ENCODE measurements around the gene CELSR1. TPM values are rescaled to one million over a fixed set of nuclear protein-coding genes. Genes with fewer than 3 reads are reported as not detected.

CELSR1 gene
- total RNA-seq, 3 donors from 2014 or later (not counting 1 experiment from before 2014, with no cell fraction given) = 0.89 to 3.9 (median 1.9) TPM

GRCh38 chr22:46549971-46550641 lies 12.7 kb upstream of the CELSR1 start:
- Mint-ChIP-seq H3K4me3 (no peak overlapping the region), H3K36me3 (no peaks in the 10 kb centered on the region), H3K9me3 (no peaks in the 10 kb centered on the region), H3K4me1 (no peaks in the 10 kb centered on the region), H3K27me3 (ENCODE audit: low read depth in 2 of 2) (peaks cover 0 to 10% of the 10 kb centered on the region in 2 donors), H3K27ac (no peak overlapping the region)
- H3K9me3 ChIP-seq (ENCODE audit: control insufficient read depth, insufficient read depth, low read length) = no peaks in the 10 kb centered on the region
- H3K27ac ChIP-seq (ENCODE audit: low read length) = no peak overlapping the region
- WGBS (ENCODE audit: insufficient coverage) = 86% methylated on average over 17 of the region's 17 CpGs
- DNase-seq = no peak
- no peak for ATAC-seq
- no peak for TF ChIP-seq CTCF (IDR thresholded peaks at IDR 0.05)
- H3K36me3 ChIP-seq (ENCODE audit: control insufficient read depth, insufficient read depth, low read length) = no peaks in the 10 kb centered on the region
- no peaks in the 10 kb centered on the region for H3K4me1 ChIP-seq (ENCODE audit: control insufficient read depth, insufficient read depth, low read length)
- no peaks in the 10 kb centered on the region for H3K27me3 ChIP-seq (ENCODE audit: control insufficient read depth, insufficient read depth, low read length)
- intact Hi-C loops (cut with micrococcal nuclease) = no loop called here
- H3K4me3 ChIP-seq (ENCODE audit: low read length) = no peak overlapping the region

DNA sequence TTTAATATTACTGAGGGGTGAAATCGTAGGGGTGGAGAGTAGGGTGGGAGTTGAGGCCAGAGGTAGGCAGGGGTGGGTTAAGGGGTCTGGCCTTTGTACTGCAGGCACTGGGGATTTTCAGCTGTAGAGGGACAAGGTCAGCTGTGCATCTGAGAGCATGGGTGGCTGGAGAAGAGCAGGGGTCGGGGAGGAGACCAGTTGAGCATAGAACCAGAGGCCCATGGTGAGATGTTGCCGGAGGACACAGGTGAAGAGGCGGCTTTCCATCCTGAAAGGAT lies 12.1 kb upstream of the CELSR1 start:
- no peaks in the 10 kb centered on the region for H3K36me3 Mint-ChIP-seq
- H3K9me3 ChIP-seq (ENCODE audit: control insufficient read depth, insufficient read depth, low read length) = no peaks in the 10 kb centered on the region
- H3K36me3 ChIP-seq (ENCODE audit: control insufficient read depth, insufficient read depth, low read length) = no peaks in the 10 kb centered on the region
- H3K27ac Mint-ChIP-seq = no peak overlapping the region
- no peaks in the 10 kb centered on the region for H3K4me1 ChIP-seq (ENCODE audit: control insufficient read depth, insufficient read depth, low read length)
- H3K27ac ChIP-seq (ENCODE audit: low read length) = no peak overlapping the region
- no peaks in the 10 kb centered on the region for H3K9me3 Mint-ChIP-seq
- WGBS (ENCODE audit: insufficient coverage) = 80% methylated on average over 4 of the region's 4 CpGs
- no peaks in the 10 kb centered on the region for H3K4me1 Mint-ChIP-seq
- H3K4me3 Mint-ChIP-seq = no peak overlapping the region
- peaks cover 0 to 10% of the 10 kb centered on the region in 2 donors for H3K27me3 Mint-ChIP-seq (ENCODE audit: low read depth in 2 of 2)
- H3K4me3 ChIP-seq (ENCODE audit: low read length) = no peak overlapping the region
- intact Hi-C loops (cut with micrococcal nuclease) = no loop called here
- no peaks in the 10 kb centered on the region for H3K27me3 ChIP-seq (ENCODE audit: control insufficient read depth, insufficient read depth, low read length)
- TF ChIP-seq CTCF (IDR thresholded peaks at IDR 0.05) = no peak
- no peak for DNase-seq
- no peak for ATAC-seq

GRCh38 chr22:46547883-46548244 lies 10.4 kb upstream of the CELSR1 start:
- H3K27ac ChIP-seq (ENCODE audit: low read length) = no peak overlapping the region
- no peaks in the 10 kb centered on the region for H3K27me3 ChIP-seq (ENCODE audit: control insufficient read depth, insufficient read depth, low read length)
- WGBS (ENCODE audit: insufficient coverage) = 66% methylated on average over 3 of the region's 3 CpGs
- DNase-seq (no peak), ATAC-seq (no peak)
- Mint-ChIP-seq H3K27me3 (ENCODE audit: low read depth in 2 of 2) (peaks cover 0 to 13% of the 10 kb centered on the region in 2 donors), H3K27ac (no peak overlapping the region), H3K4me1 (no peaks in the 10 kb centered on the region), H3K9me3 (no peaks in the 10 kb centered on the region), H3K4me3 (no peak overlapping the region), H3K36me3 (no peaks in the 10 kb centered on the region)
- intact Hi-C loops (cut with micrococcal nuclease) = no loop called here
- no peaks in the 10 kb centered on the region for H3K9me3 ChIP-seq (ENCODE audit: control insufficient read depth, insufficient read depth, low read length)
- no peaks in the 10 kb centered on the region for H3K36me3 ChIP-seq (ENCODE audit: control insufficient read depth, insufficient read depth, low read length)
- no peaks in the 10 kb centered on the region for H3K4me1 ChIP-seq (ENCODE audit: control insufficient read depth, insufficient read depth, low read length)
- H3K4me3 ChIP-seq (ENCODE audit: low read length) = no peak overlapping the region
- no peak for TF ChIP-seq CTCF (IDR thresholded peaks at IDR 0.05)

DNA sequence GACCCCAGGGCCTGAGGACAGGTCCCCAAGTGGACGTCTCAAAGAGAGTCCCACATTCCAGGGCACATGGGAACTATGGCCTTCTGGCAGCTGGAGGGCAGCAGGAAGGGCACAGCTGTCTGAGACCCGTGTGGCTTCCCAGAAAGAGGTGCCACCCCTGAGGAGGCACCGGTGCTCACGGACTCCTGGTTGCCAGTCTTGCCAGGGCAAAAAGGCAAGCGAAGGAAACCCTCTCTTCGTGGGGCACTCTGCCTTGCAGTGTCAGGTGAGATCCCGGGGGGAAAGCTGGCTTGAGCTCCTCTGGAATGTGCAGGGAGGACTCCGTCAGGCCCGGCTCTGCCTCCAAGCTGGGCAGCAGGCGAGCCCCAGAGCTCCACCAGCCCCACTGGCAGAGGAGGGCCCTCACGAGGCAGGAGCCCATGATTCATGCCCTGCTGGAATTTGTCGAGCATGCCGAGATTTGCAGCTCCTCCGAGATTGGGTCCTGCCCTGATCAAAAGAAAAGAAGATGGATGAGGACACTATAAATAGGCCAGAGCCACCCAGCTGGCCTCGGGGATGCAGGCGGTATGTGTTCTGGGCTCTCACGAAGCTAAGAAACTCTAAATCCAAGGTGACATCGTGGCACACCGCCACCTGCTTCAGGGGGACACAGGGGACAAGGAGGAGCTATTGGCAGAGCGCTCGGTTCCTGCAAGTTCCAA lies 9.9 kb upstream of the CELSR1 start:
- no peak overlapping the region for H3K27ac ChIP-seq (ENCODE audit: low read length)
- intact Hi-C loops (cut with micrococcal nuclease) = no loop called here

More for the DNA sequence above, 9.9 kb upstream of the CELSR1 start:
- Mint-ChIP-seq H3K4me3 (no peak overlapping the region), H3K9me3 (no peaks in the 10 kb centered on the region), H3K36me3 (no peaks in the 10 kb centered on the region), H3K4me1 (no peaks in the 10 kb centered on the region), H3K27me3 (ENCODE audit: low read depth in 2 of 2) (peaks cover 4 to 14% of the 10 kb centered on the region in 2 donors), H3K27ac (no peak overlapping the region)
- no peaks in the 10 kb centered on the region for H3K36me3 ChIP-seq (ENCODE audit: control insufficient read depth, insufficient read depth, low read length)
- DNase-seq = no peak
- H3K4me1 ChIP-seq (ENCODE audit: control insufficient read depth, insufficient read depth, low read length) = peaks cover 3% of the 10 kb centered on the region
- H3K27me3 ChIP-seq (ENCODE audit: control insufficient read depth, insufficient read depth, low read length) = no peaks in the 10 kb centered on the region
- H3K9me3 ChIP-seq (ENCODE audit: control insufficient read depth, insufficient read depth, low read length) = no peaks in the 10 kb centered on the region
- TF ChIP-seq CTCF (IDR thresholded peaks at IDR 0.05) = no peak
- no peak for ATAC-seq
- no peak overlapping the region for H3K4me3 ChIP-seq (ENCODE audit: low read length)
- 71% methylated on average over 21 of the region's 21 CpGs for WGBS (ENCODE audit: insufficient coverage)

Data from natural killer cell (primary cell).